Measurements from ENCODE around the gene TMEM129. TPM values are rescaled to one million over a fixed set of nuclear protein-coding genes. Genes with fewer than 3 reads are reported as not detected.
"Not testable (repeated sequence)": the region's sequence is repeated elsewhere in the genome, so short reads cannot be mapped to it uniquely, and the experiment has no call there.

Gene TMEM129
- total RNA-seq, 4 donors from 2014 or later, result 46.6 to 94.2 (median 64.6) TPM

- WGBS, 2 donors (ENCODE audit: low coverage in 1 of 2), result 86 to 100% methylated on average over 2 to 4 of the region's 6 CpGs
- H3K27ac ChIP-seq, result no peak overlapping the region
Measured at GRCh38 chr4:1706358-1706757, 14.8 kb downstream of the TMEM129 start.

GRCh38 chr4:1705732-1706131 lies 15.4 kb downstream of the TMEM129 start:
- no peaks in the 10 kb centered on the region for H3K9me3 ChIP-seq
- no peak overlapping the region for H3K4me3 ChIP-seq
- TF ChIP-seq POLR2A (IDR thresholded peaks at IDR 0.05) (no peak), CTCF (IDR thresholded peaks at IDR 0.05) (no peak), EP300 (IDR thresholded peaks at IDR 0.05) (no peak), POLR2AphosphoS5 (IDR thresholded peaks at IDR 0.05) (no peak)
- H3K27me3 ChIP-seq, result no peaks in the 10 kb centered on the region
- H3K36me3 ChIP-seq, result peaks cover 0 to 57% of the 10 kb centered on the region in 2 donors
- no peak for ATAC-seq
- H3K4me1 ChIP-seq, result peaks cover 0 to 20% (median 9%) of the 10 kb centered on the region in 3 donors
- no peak overlapping the region for H3K27ac ChIP-seq
- 60 to 84% methylated on average over 1 to 6 of the region's 6 CpGs for WGBS, 2 donors (ENCODE audit: low coverage in 1 of 2)

More at GRCh38 chr4:1706358-1706757, 14.8 kb downstream of the TMEM129 start:
- no peaks in the 10 kb centered on the region for H3K27me3 ChIP-seq
- no peaks in the 10 kb centered on the region for H3K9me3 ChIP-seq
- TF ChIP-seq CTCF (IDR thresholded peaks at IDR 0.05), result no peak
- no peak for TF ChIP-seq POLR2A (IDR thresholded peaks at IDR 0.05)
- no peak for TF ChIP-seq POLR2AphosphoS5 (IDR thresholded peaks at IDR 0.05)
- no peak for TF ChIP-seq EP300 (IDR thresholded peaks at IDR 0.05)
- H3K36me3 ChIP-seq, result peaks cover 0 to 52% of the 10 kb centered on the region in 2 donors
- H3K4me3 ChIP-seq, result no peak overlapping the region
- peaks cover 0 to 26% (median 14%) of the 10 kb centered on the region in 3 donors for H3K4me1 ChIP-seq
- no peak for ATAC-seq

- Histone ChIP-seq H3K27me3 (no peaks in the 10 kb centered on the region), H3K4me3 (no peak overlapping the region), H3K36me3 (peaks cover 0 to 69% of the 10 kb centered on the region in 2 donors), H3K9me3 (no peaks in the 10 kb centered on the region), H3K27ac (no peak overlapping the region), H3K4me1 (peaks cover 0 to 5% (median 0%) of the 10 kb centered on the region in 3 donors)
- ATAC-seq, result no peak
- TF ChIP-seq POLR2AphosphoS5 (IDR thresholded peaks at IDR 0.05) (no peak), CTCF (IDR thresholded peaks at IDR 0.05) (no peak), POLR2A (IDR thresholded peaks at IDR 0.05) (no peak), EP300 (IDR thresholded peaks at IDR 0.05) (no peak)
- WGBS, 2 donors (ENCODE audit: low coverage in 1 of 2), result 80 to 100% methylated on average over 1 of the region's 1 CpG
Measured at GRCh38 chr4:1703867-1704266, 17.3 kb downstream of the TMEM129 start.

GRCh38 chr4:1701671-1702070 lies 19.5 kb downstream of the TMEM129 start:
- peaks cover 0 to 90% of the 10 kb centered on the region in 2 donors for H3K36me3 ChIP-seq
- ATAC-seq, result not testable (repeated sequence)

GRCh38 chr4:1695913-1696312 lies 25.2 kb downstream of the TMEM129 start:
- Histone ChIP-seq H3K27me3 (no peaks in the 10 kb centered on the region), H3K36me3 (peaks cover 0 to 100% of the 10 kb centered on the region in 2 donors), H3K9me3 (no peaks in the 10 kb centered on the region), H3K4me3 (no peak overlapping the region), H3K4me1 (no peaks in the 10 kb centered on the region), H3K27ac (no peak overlapping the region)
- ATAC-seq, result no peak
- TF ChIP-seq CTCF (IDR thresholded peaks at IDR 0.05) (no peak), EP300 (IDR thresholded peaks at IDR 0.05) (no peak), POLR2A (IDR thresholded peaks at IDR 0.05) (no peak)
- 65 to 80% methylated on average over 4 to 5 of the region's 5 CpGs for WGBS, 2 donors (ENCODE audit: low coverage in 1 of 2)

More at GRCh38 chr4:1701671-1702070, 19.5 kb downstream of the TMEM129 start:
- H3K9me3 ChIP-seq, H3K27ac ChIP-seq, H3K4me3 ChIP-seq, H3K27me3 ChIP-seq, H3K4me1 ChIP-seq: not testable (repeated sequence)
- 43 to 80% methylated on average over 1 to 8 of the region's 8 CpGs for WGBS, 2 donors (ENCODE audit: low coverage in 1 of 2)
